Epithelial cell of proximal tubule (primary cell): ENCODE measurements around the gene KIRREL3. TPM values are rescaled to one million over a fixed set of nuclear protein-coding genes. Genes with fewer than 3 reads are reported as not detected.

Experiments used
- DNase-seq: peaks from one replicate; pipeline ENCODE4 v3.0.0-alpha.2; 2011; ENCODE audit warnings: low read depth
- H3K4me3 ChIP-seq: 2 replicates; pipeline ENCODE4 v1.5.1; 2011; ENCODE audit warnings: low read depth, mild to moderate bottlenecking, low read length
- CTCF ChIP-seq: conservative IDR thresholded peaks from 2 replicates; pipeline ENCODE4 v1.5.1; 2012; ENCODE audit warnings: low read depth, mild to moderate bottlenecking, low read length
- total RNA-seq: library from RNA; depleted of rRNA; stranded (reverse); fragments of >200 nt; gene quantifications from 2 replicates; pipeline ENCODE4 v1.2.3, GENCODE V29; 2015

The KIRREL3 gene
- total RNA-seq, 1 donor from 2014 or later, result 5.1 TPM

GRCh38 chr11:126817523-126818450 is 182.8 kb downstream of the KIRREL3 start:
- no peak for TF ChIP-seq CTCF
- no peak overlapping the region for H3K4me3 ChIP-seq
- no peak for DNase-seq

DNA sequence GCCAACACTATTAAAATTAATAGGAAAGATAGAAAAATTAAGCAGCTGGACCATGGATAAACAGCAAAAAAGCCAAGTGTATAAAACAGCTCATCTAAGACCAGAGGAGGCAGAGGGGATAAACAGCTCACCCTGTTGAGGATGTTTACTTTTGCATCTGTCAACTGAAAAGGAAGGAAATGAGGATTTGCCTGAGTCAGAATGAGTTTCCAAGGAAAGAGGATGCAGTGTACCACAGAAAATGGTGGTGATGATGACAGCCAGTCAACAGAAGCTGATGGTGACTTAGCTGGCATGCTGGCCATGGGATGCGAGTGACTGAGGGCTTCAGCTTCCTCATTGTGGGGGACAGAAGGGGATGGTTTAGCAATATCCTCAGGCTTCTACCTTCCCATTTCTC is 183.5 kb downstream of the KIRREL3 start:
- no peak for DNase-seq
- no peak overlapping the region for H3K4me3 ChIP-seq
- no peak for TF ChIP-seq CTCF

- no peak for DNase-seq
- TF ChIP-seq CTCF, result no peak
- H3K4me3 ChIP-seq, result no peak overlapping the region
Measured at GRCh38 chr11:126816645-126817044, 183.9 kb downstream of the KIRREL3 start.

GRCh38 chr11:126815111-126815510 is 185.5 kb downstream of the KIRREL3 start:
- no peak for DNase-seq
- no peak overlapping the region for H3K4me3 ChIP-seq
- no peak for TF ChIP-seq CTCF

- DNase-seq, result no peak
- no peak overlapping the region for H3K4me3 ChIP-seq
- no peak for TF ChIP-seq CTCF
Measured at GRCh38 chr11:126810776-126811175, 189.8 kb downstream of the KIRREL3 start.

DNA sequence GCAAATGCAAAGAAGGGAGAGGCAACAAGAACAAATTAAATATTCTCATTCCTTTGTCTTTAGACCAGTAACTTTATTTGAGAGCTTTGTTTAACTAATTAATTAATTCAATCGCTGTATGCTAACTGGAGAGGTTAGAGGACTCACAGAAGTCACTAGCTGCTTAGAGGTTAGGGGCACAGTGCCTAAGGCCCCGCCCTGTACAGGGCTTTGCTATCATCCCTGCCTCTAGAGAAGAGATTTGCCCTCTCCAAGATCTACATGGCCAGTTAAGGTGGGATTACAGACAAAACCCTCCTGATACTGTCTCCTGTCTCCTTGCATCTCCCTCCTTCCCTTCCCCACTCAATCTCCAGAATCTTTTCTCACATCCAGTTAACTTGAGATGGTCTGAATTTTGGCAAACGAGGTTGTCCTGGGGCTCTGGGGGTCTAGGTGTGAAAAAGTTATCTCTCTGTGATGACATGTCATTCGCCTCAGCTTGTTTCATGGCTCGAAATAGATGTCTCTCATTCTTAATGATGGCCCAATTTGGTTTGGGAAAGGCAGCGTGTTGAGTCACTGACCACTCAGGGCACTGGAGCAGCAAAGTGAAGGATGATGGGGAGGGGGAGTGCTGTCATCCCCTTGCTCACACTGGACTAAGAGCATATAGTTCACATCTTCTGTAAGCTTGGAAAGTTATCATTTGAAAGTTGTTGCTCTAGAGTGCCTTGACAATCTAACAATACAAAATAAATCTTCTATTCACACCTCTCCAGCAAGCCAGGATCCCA is 190.9 kb downstream of the KIRREL3 start:
- DNase-seq, result no peak
- TF ChIP-seq CTCF, result no peak
- H3K4me3 ChIP-seq, result no peak overlapping the region

GRCh38 chr11:126808836-126809235 is 191.7 kb downstream of the KIRREL3 start:
- TF ChIP-seq CTCF, result no peak
- no peak for DNase-seq
- no peak overlapping the region for H3K4me3 ChIP-seq
